Measurements from ENCODE around the gene PARP1. TPM values are rescaled to one million over a fixed set of nuclear protein-coding genes. Genes with fewer than 3 reads are reported as not detected.
"Not testable (repeated sequence)": the region's sequence is repeated elsewhere in the genome, so short reads cannot be mapped to it uniquely, and the experiment has no call there.

The PARP1 gene
- total RNA-seq, 1 donor: 34.1 TPM

GRCh38 chr1:226342656-226343055, 65.2 kb downstream of the PARP1 start:
- Histone ChIP-seq H3K4me3 (ENCODE audit: low read length) (no peak overlapping the region), H3K4me1 (ENCODE audit: insufficient read depth, low read length) (no peaks in the 10 kb centered on the region), H3K9me3 (ENCODE audit: low read depth, low read length) (no peaks in the 10 kb centered on the region), H3K27me3 (ENCODE audit: insufficient read depth, low read length) (no peaks in the 10 kb centered on the region)

GRCh38 chr1:226340111-226340510, 67.8 kb downstream of the PARP1 start:
- H3K9me3 ChIP-seq (ENCODE audit: low read depth, low read length); H3K4me1 ChIP-seq (ENCODE audit: insufficient read depth, low read length); H3K4me3 ChIP-seq (ENCODE audit: low read length); H3K27me3 ChIP-seq (ENCODE audit: insufficient read depth, low read length): not testable (repeated sequence)

GRCh38 chr1:226337276-226337875, 70.5 kb downstream of the PARP1 start:
- Histone ChIP-seq H3K4me1 (ENCODE audit: insufficient read depth, low read length) (peaks cover 10% of the 10 kb centered on the region), H3K9me3 (ENCODE audit: low read depth, low read length) (no peaks in the 10 kb centered on the region), H3K4me3 (ENCODE audit: low read length) (no peak overlapping the region), H3K27me3 (ENCODE audit: insufficient read depth, low read length) (no peaks in the 10 kb centered on the region)

GRCh38 chr1:226335661-226336060, 72.2 kb downstream of the PARP1 start:
- no peaks in the 10 kb centered on the region for H3K9me3 ChIP-seq (ENCODE audit: low read depth, low read length)
- peaks cover 10% of the 10 kb centered on the region for H3K4me1 ChIP-seq (ENCODE audit: insufficient read depth, low read length)
- H3K4me3 ChIP-seq (ENCODE audit: low read length): no peak overlapping the region
- H3K27me3 ChIP-seq (ENCODE audit: insufficient read depth, low read length): no peaks in the 10 kb centered on the region

- Histone ChIP-seq H3K4me1 (ENCODE audit: insufficient read depth, low read length) (peaks cover 10% of the 10 kb centered on the region), H3K27me3 (ENCODE audit: insufficient read depth, low read length) (no peaks in the 10 kb centered on the region), H3K9me3 (ENCODE audit: low read depth, low read length) (no peaks in the 10 kb centered on the region), H3K4me3 (ENCODE audit: low read length) (no peak overlapping the region)
Observed at GRCh38 chr1:226332947-226333346, 74.9 kb downstream of the PARP1 start.

GRCh38 chr1:226329237-226329636, 78.7 kb downstream of the PARP1 start:
- Histone ChIP-seq H3K9me3 (ENCODE audit: low read depth, low read length) (no peaks in the 10 kb centered on the region), H3K4me3 (ENCODE audit: low read length) (no peak overlapping the region), H3K4me1 (ENCODE audit: insufficient read depth, low read length) (peaks cover 10% of the 10 kb centered on the region), H3K27me3 (ENCODE audit: insufficient read depth, low read length) (no peaks in the 10 kb centered on the region)

- no peaks in the 10 kb centered on the region for H3K27me3 ChIP-seq (ENCODE audit: insufficient read depth, low read length)
- no peaks in the 10 kb centered on the region for H3K9me3 ChIP-seq (ENCODE audit: low read depth, low read length)
- peaks cover 3% of the 10 kb centered on the region for H3K4me1 ChIP-seq (ENCODE audit: insufficient read depth, low read length)
- no peak overlapping the region for H3K4me3 ChIP-seq (ENCODE audit: low read length)
Observed at GRCh38 chr1:226327761-226328162, 80.1 kb downstream of the PARP1 start.

GRCh38 chr1:226325178-226325577, 82.7 kb downstream of the PARP1 start:
- Histone ChIP-seq H3K4me1 (ENCODE audit: insufficient read depth, low read length) (no peaks in the 10 kb centered on the region), H3K4me3 (ENCODE audit: low read length) (no peak overlapping the region), H3K9me3 (ENCODE audit: low read depth, low read length) (no peaks in the 10 kb centered on the region), H3K27me3 (ENCODE audit: insufficient read depth, low read length) (no peaks in the 10 kb centered on the region)

- H3K4me3 ChIP-seq (ENCODE audit: low read length): no peak overlapping the region
- no peaks in the 10 kb centered on the region for H3K4me1 ChIP-seq (ENCODE audit: insufficient read depth, low read length)
- no peaks in the 10 kb centered on the region for H3K27me3 ChIP-seq (ENCODE audit: insufficient read depth, low read length)
- no peaks in the 10 kb centered on the region for H3K9me3 ChIP-seq (ENCODE audit: low read depth, low read length)
Observed at GRCh38 chr1:226324479-226324878, 83.4 kb downstream of the PARP1 start.

- H3K9me3 ChIP-seq (ENCODE audit: low read depth, low read length): no peaks in the 10 kb centered on the region
- H3K27me3 ChIP-seq (ENCODE audit: insufficient read depth, low read length): no peaks in the 10 kb centered on the region
- H3K4me3 ChIP-seq (ENCODE audit: low read length): no peak overlapping the region
- H3K4me1 ChIP-seq (ENCODE audit: insufficient read depth, low read length): no peaks in the 10 kb centered on the region
Observed at GRCh38 chr1:226322986-226323385, 84.9 kb downstream of the PARP1 start.

GRCh38 chr1:226320930-226321329, 87.0 kb downstream of the PARP1 start:
- no peaks in the 10 kb centered on the region for H3K4me1 ChIP-seq (ENCODE audit: insufficient read depth, low read length)
- no peaks in the 10 kb centered on the region for H3K27me3 ChIP-seq (ENCODE audit: insufficient read depth, low read length)
- H3K4me3 ChIP-seq (ENCODE audit: low read length): no peak overlapping the region
- H3K9me3 ChIP-seq (ENCODE audit: low read depth, low read length): no peaks in the 10 kb centered on the region

GRCh38 chr1:226318471-226318870, 89.4 kb downstream of the PARP1 start:
- no peaks in the 10 kb centered on the region for H3K9me3 ChIP-seq (ENCODE audit: low read depth, low read length)
- H3K4me3 ChIP-seq (ENCODE audit: low read length): no peak overlapping the region
- H3K27me3 ChIP-seq (ENCODE audit: insufficient read depth, low read length): no peaks in the 10 kb centered on the region
- no peaks in the 10 kb centered on the region for H3K4me1 ChIP-seq (ENCODE audit: insufficient read depth, low read length)

- H3K4me1 ChIP-seq (ENCODE audit: insufficient read depth, low read length): peaks cover 11% of the 10 kb centered on the region
- no peak overlapping the region for H3K4me3 ChIP-seq (ENCODE audit: low read length)
- no peaks in the 10 kb centered on the region for H3K27me3 ChIP-seq (ENCODE audit: insufficient read depth, low read length)
- no peaks in the 10 kb centered on the region for H3K9me3 ChIP-seq (ENCODE audit: low read depth, low read length)
Observed at GRCh38 chr1:226314055-226314454, 93.8 kb downstream of the PARP1 start.

- Histone ChIP-seq H3K9me3 (ENCODE audit: low read depth, low read length) (no peaks in the 10 kb centered on the region), H3K27me3 (ENCODE audit: insufficient read depth, low read length) (no peaks in the 10 kb centered on the region), H3K4me3 (ENCODE audit: low read length) (no peak overlapping the region), H3K4me1 (ENCODE audit: insufficient read depth, low read length) (peaks cover 20% of the 10 kb centered on the region)
Observed at GRCh38 chr1:226312065-226312464, 95.8 kb downstream of the PARP1 start.

- H3K9me3 ChIP-seq (ENCODE audit: low read depth, low read length): no peaks in the 10 kb centered on the region
- peaks cover 20% of the 10 kb centered on the region for H3K4me1 ChIP-seq (ENCODE audit: insufficient read depth, low read length)
- H3K27me3 ChIP-seq (ENCODE audit: insufficient read depth, low read length): no peaks in the 10 kb centered on the region
- H3K4me3 ChIP-seq (ENCODE audit: low read length): no peak overlapping the region
Observed at GRCh38 chr1:226311376-226311775, 96.5 kb downstream of the PARP1 start.

Measured in mononuclear cell (primary cell).